Neural cell (in vitro differentiated cells): ENCODE measurements around the gene ZDHHC17. TPM values are rescaled to one million over a fixed set of nuclear protein-coding genes. Genes with fewer than 3 reads are reported as not detected.

Source experiments
- H2AFZ ChIP-seq: fragments of 200-600, 300-800 bp; sonication (generic), shearing (Covaris generic); 2 replicates; pipeline ENCODE4 v1.6.0; 2014; ENCODE audit warnings: low read depth, mild to moderate bottlenecking, antibody characterized with exemption, low read length, moderate library complexity
- H3F3A ChIP-seq: fragments of 200-600 bp; shearing (Covaris generic); 2 replicates; pipeline ENCODE4 v1.6.1; 2016; ENCODE audit warnings: mild to moderate bottlenecking, moderate library complexity, mixed read lengths, antibody characterized with exemption, low read length; ENCODE audit not compliant: insufficient read depth, poor library complexity, severe bottlenecking
- H3K27ac ChIP-seq: fragments of 200-600, 300-800 bp; sonication (generic), shearing (Covaris generic); 2 replicates; pipeline ENCODE4 v1.5.1; 2014; ENCODE audit warnings: mild to moderate bottlenecking, low read length, moderate library complexity
- H3K27me3 ChIP-seq: fragments of 300-800, 200-600 bp; sonication (generic), shearing (Covaris generic); 2 replicates; pipeline ENCODE4 v1.6.0; 2014; ENCODE audit warnings: mild to moderate bottlenecking, low read depth, low read length, moderate library complexity; ENCODE audit not compliant: insufficient read depth
- H3K36me3 ChIP-seq: fragments of 300-800, 200-600 bp; sonication (generic), shearing (Covaris generic); 2 replicates; pipeline ENCODE4 v1.5.1; 2014; ENCODE audit warnings: mild to moderate bottlenecking, antibody characterized with exemption, low read length, moderate library complexity; ENCODE audit not compliant: insufficient read depth
- H3K4me2 ChIP-seq: fragments of 300-800, 200-600 bp; sonication (generic), shearing (Covaris generic); 2 replicates; pipeline ENCODE4 v1.6.0; 2014; ENCODE audit warnings: mild to moderate bottlenecking, low read length
- H3K4me3 ChIP-seq: fragments of 300-800, 200-600 bp; sonication (generic), shearing (Covaris generic); 2 replicates; pipeline ENCODE4 v1.5.1; 2014; ENCODE audit warnings: mild to moderate bottlenecking, low read length, moderate library complexity
- H3K79me2 ChIP-seq: fragments of 200-600 bp; shearing (Covaris generic); replicated peaks from 2 replicates; pipeline ENCODE4 v1.6.0; 2014; ENCODE audit warnings: mild to moderate bottlenecking, low read length, moderate library complexity; ENCODE audit not compliant: insufficient read depth
- H3K9ac ChIP-seq: fragments of 300-800, 200-600 bp; sonication (generic), shearing (Covaris generic); 2 replicates; pipeline ENCODE4 v1.6.1; 2016; ENCODE audit warnings: mild to moderate bottlenecking, low read length, mixed read lengths
- H3K9me2 ChIP-seq: fragments of 200-600 bp; shearing (Covaris generic); 2 replicates; pipeline ENCODE4 v1.6.1; 2016; ENCODE audit warnings: mild to moderate bottlenecking, low read length, mixed read lengths; ENCODE audit not compliant: insufficient read depth
- H3K9me3 ChIP-seq: fragments of 200-600, 300-800 bp; sonication (generic), shearing (Covaris generic); 2 replicates; pipeline ENCODE4 v1.6.1; 2016; ENCODE audit warnings: mild to moderate bottlenecking, mixed run types, low read length, moderate library complexity, mixed read lengths
- H4K20me1 ChIP-seq: fragments of 200-600 bp; shearing (Covaris generic); 2 replicates; pipeline ENCODE4 v1.6.1; 2016; ENCODE audit warnings: mild to moderate bottlenecking, mixed run types; ENCODE audit not compliant: insufficient read depth
- CTCF ChIP-seq: fragments of 450-650 bp; IDR thresholded peaks from 2 replicates; pipeline ENCODE4 v1.5.1; 2014; ENCODE audit warnings: antibody characterized with exemption, mild to moderate bottlenecking, moderate library complexity; ENCODE audit not compliant: poor library complexity, severe bottlenecking
- EP300 ChIP-seq: fragments of 450-650 bp; conservative IDR thresholded peaks from 2 replicates; pipeline ENCODE4 v1.6.1; 2014; ENCODE audit warnings: antibody characterized with exemption, mild to moderate bottlenecking, moderate library complexity; ENCODE audit not compliant: poor library complexity, severe bottlenecking
- EZH2 ChIP-seq: fragments of 200-600, 300-800 bp; shearing (Covaris generic), sonication (generic); IDR thresholded peaks from 2 replicates; pipeline ENCODE4 v1.6.1; 2014; ENCODE audit warnings: antibody characterized with exemption, low read length, borderline replicate concordance, mild to moderate bottlenecking; ENCODE audit not compliant: insufficient read depth, poor library complexity, severe bottlenecking
- MXI1 ChIP-seq: fragments of 450-650 bp; conservative IDR thresholded peaks from 2 replicates; pipeline ENCODE4 v1.6.1; 2014; ENCODE audit warnings: antibody characterized with exemption, mild to moderate bottlenecking; ENCODE audit not compliant: poor library complexity, severe bottlenecking
- POLR2AphosphoS5 ChIP-seq: IDR thresholded peaks from 2 replicates; pipeline ENCODE4 v1.6.1; 2012
- RAD21 ChIP-seq: fragments of 450-650 bp; conservative IDR thresholded peaks from 2 replicates; pipeline ENCODE4 v1.6.1; 2014; ENCODE audit warnings: antibody characterized with exemption, mild to moderate bottlenecking, moderate library complexity
- SMC3 ChIP-seq: fragments of 450-650 bp; conservative IDR thresholded peaks from 2 replicates; pipeline ENCODE4 v1.6.1; 2014; ENCODE audit warnings: antibody characterized with exemption, mild to moderate bottlenecking, moderate library complexity; ENCODE audit not compliant: poor library complexity
- TAF1 ChIP-seq: IDR thresholded peaks from 2 replicates; pipeline ENCODE4 v1.6.1; 2012; ENCODE audit warnings: low read depth
- polyA plus RNA-seq: library from polyadenylated mRNA; depleted of rRNA; stranded (reverse); fragments of >200 nt; gene quantifications from 2 replicates; pipeline ENCODE4 v1.2.3, GENCODE V29; 2014
- TF ChIP-seq, protein P1 (sequence below): IDR thresholded peaks from 2 replicates; pipeline ENCODE4 v1.6.1; 2012; ENCODE audit warnings: borderline replicate concordance

ZDHHC17 gene
- polyA plus RNA-seq, 1 donor from 2014 or later, result 217 TPM

GRCh38 chr12:76872415-76872814 is 108.5 kb downstream of the ZDHHC17 start:
- H3K27me3 ChIP-seq, result no peaks in the 10 kb centered on the region
- H3K4me3 ChIP-seq, result no peak overlapping the region
- H3K36me3 ChIP-seq, result no peaks in the 10 kb centered on the region
- no peak overlapping the region for H3K9ac ChIP-seq
- no peaks in the 10 kb centered on the region for H3K9me3 ChIP-seq
- no peaks in the 10 kb centered on the region for H4K20me1 ChIP-seq
- peaks cover 57% of the 10 kb centered on the region for H3K79me2 ChIP-seq
- H2AFZ ChIP-seq, result no peak overlapping the region
- TF ChIP-seq EP300 (no peak), SMC3 (no peak), TAF1 (no peak), MXI1 (no peak), POLR2AphosphoS5 (no peak), EZH2 (no peak), RAD21 (no peak), CTCF (no peak)
- TF ChIP-seq, protein P1, sequence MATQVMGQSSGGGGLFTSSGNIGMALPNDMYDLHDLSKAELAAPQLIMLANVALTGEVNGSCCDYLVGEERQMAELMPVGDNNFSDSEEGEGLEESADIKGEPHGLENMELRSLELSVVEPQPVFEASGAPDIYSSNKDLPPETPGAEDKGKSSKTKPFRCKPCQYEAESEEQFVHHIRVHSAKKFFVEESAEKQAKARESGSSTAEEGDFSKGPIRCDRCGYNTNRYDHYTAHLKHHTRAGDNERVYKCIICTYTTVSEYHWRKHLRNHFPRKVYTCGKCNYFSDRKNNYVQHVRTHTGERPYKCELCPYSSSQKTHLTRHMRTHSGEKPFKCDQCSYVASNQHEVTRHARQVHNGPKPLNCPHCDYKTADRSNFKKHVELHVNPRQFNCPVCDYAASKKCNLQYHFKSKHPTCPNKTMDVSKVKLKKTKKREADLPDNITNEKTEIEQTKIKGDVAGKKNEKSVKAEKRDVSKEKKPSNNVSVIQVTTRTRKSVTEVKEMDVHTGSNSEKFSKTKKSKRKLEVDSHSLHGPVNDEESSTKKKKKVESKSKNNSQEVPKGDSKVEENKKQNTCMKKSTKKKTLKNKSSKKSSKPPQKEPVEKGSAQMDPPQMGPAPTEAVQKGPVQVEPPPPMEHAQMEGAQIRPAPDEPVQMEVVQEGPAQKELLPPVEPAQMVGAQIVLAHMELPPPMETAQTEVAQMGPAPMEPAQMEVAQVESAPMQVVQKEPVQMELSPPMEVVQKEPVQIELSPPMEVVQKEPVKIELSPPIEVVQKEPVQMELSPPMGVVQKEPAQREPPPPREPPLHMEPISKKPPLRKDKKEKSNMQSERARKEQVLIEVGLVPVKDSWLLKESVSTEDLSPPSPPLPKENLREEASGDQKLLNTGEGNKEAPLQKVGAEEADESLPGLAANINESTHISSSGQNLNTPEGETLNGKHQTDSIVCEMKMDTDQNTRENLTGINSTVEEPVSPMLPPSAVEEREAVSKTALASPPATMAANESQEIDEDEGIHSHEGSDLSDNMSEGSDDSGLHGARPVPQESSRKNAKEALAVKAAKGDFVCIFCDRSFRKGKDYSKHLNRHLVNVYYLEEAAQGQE, result no peak
- H3F3A ChIP-seq, result no peaks in the 10 kb centered on the region
- no peak overlapping the region for H3K27ac ChIP-seq
- H3K9me2 ChIP-seq, result no peaks in the 10 kb centered on the region
- H3K4me2 ChIP-seq, result no peak overlapping the region

DNA sequence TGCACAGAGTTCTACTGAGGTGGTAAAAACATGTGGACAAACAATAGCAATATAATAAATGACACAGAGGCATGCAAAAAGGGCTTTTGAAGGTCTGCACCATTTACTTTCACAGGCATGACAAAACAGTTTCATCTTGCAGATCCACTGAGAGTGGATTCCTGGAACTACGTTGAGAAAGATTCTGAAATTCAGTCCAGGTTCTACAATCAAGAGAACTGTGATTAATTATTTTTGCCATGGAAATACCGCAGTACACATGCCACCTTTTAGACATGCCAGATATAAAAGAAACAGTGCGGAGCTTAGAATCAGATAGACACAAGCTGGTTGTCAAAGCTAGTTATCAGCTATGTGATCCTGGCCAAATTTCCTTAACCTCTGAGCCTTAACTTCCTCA is 110.1 kb downstream of the ZDHHC17 start:
- Histone ChIP-seq H4K20me1 (no peaks in the 10 kb centered on the region), H3F3A (no peaks in the 10 kb centered on the region), H3K9me2 (no peaks in the 10 kb centered on the region), H3K4me2 (no peak overlapping the region), H3K36me3 (no peaks in the 10 kb centered on the region), H3K27ac (no peak overlapping the region), H3K27me3 (no peaks in the 10 kb centered on the region), H2AFZ (no peak overlapping the region), H3K79me2 (peaks cover 57% of the 10 kb centered on the region), H3K4me3 (no peak overlapping the region), H3K9ac (no peak overlapping the region), H3K9me3 (no peaks in the 10 kb centered on the region)
- TF ChIP-seq CTCF (no peak), MXI1 (no peak), RAD21 (no peak), POLR2AphosphoS5 (no peak), EZH2 (no peak), EP300 (no peak), SMC3 (no peak), TAF1 (no peak)
- TF ChIP-seq, protein P1, result no peak
